ENCODE data around the gene CPB1.

CPB1 gene

GRCh38 chr3:148833223-148833622 lies 5.6 kb downstream of the CPB1 start:
- no peaks in the 10 kb centered on the region for H3K9me3 ChIP-seq
- DNase-seq = no peak
- no peak overlapping the region for H3K27ac ChIP-seq
- TF ChIP-seq CTCF (IDR thresholded peaks at IDR 0.05) = no peak
- no peak overlapping the region for H3K4me3 ChIP-seq
- intact Hi-C loops (cut with DNase I; ENCODE audit: low total_unique reads) = no loop called here
- H3K27me3 ChIP-seq = no peaks in the 10 kb centered on the region
- H3K4me1 ChIP-seq = no peaks in the 10 kb centered on the region
- H3K36me3 ChIP-seq = no peaks in the 10 kb centered on the region

- Histone ChIP-seq H3K36me3 (no peaks in the 10 kb centered on the region), H3K9me3 (no peaks in the 10 kb centered on the region), H3K4me3 (no peak overlapping the region), H3K27me3 (no peaks in the 10 kb centered on the region), H3K4me1 (no peaks in the 10 kb centered on the region), H3K27ac (no peak overlapping the region)
- intact Hi-C loops (cut with DNase I; ENCODE audit: low total_unique reads) = no loop called here
- no peak for TF ChIP-seq CTCF (IDR thresholded peaks at IDR 0.05)
- DNase-seq = no peak
These were observed 12.2 kb downstream of the CPB1 start for GRCh38 chr3:148839805-148840204.

GRCh38 chr3:148840451-148840850 lies 12.8 kb downstream of the CPB1 start:
- Histone ChIP-seq H3K9me3 (no peaks in the 10 kb centered on the region), H3K4me1 (no peaks in the 10 kb centered on the region), H3K36me3 (no peaks in the 10 kb centered on the region), H3K27ac (no peak overlapping the region), H3K4me3 (no peak overlapping the region), H3K27me3 (no peaks in the 10 kb centered on the region)
- intact Hi-C loops (cut with DNase I; ENCODE audit: low total_unique reads) = no loop called here
- DNase-seq = no peak
- no peak for TF ChIP-seq CTCF (IDR thresholded peaks at IDR 0.05)

GRCh38 chr3:148845756-148846395 lies 18.3 kb downstream of the CPB1 start:
- no peaks in the 10 kb centered on the region for H3K9me3 ChIP-seq
- intact Hi-C loops (cut with DNase I; ENCODE audit: low total_unique reads) = no loop called here
- TF ChIP-seq CTCF (IDR thresholded peaks at IDR 0.05) = no peak
- no peaks in the 10 kb centered on the region for H3K36me3 ChIP-seq
- DNase-seq = no peak
- H3K27ac ChIP-seq = no peak overlapping the region
- no peaks in the 10 kb centered on the region for H3K4me1 ChIP-seq
- no peaks in the 10 kb centered on the region for H3K27me3 ChIP-seq
- H3K4me3 ChIP-seq = no peak overlapping the region

GRCh38 chr3:148847351-148847750 lies 19.7 kb downstream of the CPB1 start:
- Histone ChIP-seq H3K27me3 (no peaks in the 10 kb centered on the region), H3K27ac (no peak overlapping the region), H3K9me3 (no peaks in the 10 kb centered on the region), H3K4me1 (no peaks in the 10 kb centered on the region), H3K36me3 (no peaks in the 10 kb centered on the region), H3K4me3 (no peak overlapping the region)
- intact Hi-C loops (cut with DNase I; ENCODE audit: low total_unique reads) = no loop called here
- DNase-seq = no peak
- no peak for TF ChIP-seq CTCF (IDR thresholded peaks at IDR 0.05)

- Histone ChIP-seq H3K9me3 (no peaks in the 10 kb centered on the region), H3K27ac (no peak overlapping the region), H3K27me3 (no peaks in the 10 kb centered on the region), H3K4me1 (no peaks in the 10 kb centered on the region), H3K4me3 (no peak overlapping the region), H3K36me3 (no peaks in the 10 kb centered on the region)
- TF ChIP-seq CTCF (IDR thresholded peaks at IDR 0.05) = no peak
- intact Hi-C loops (cut with DNase I; ENCODE audit: low total_unique reads) = no loop called here
- no peak for DNase-seq
These were observed 20.8 kb downstream of the CPB1 start for GRCh38 chr3:148848410-148848809.

Measured in tibial artery (tissue), 4 donors.